ENCODE data around the gene ASTL.

DNA sequence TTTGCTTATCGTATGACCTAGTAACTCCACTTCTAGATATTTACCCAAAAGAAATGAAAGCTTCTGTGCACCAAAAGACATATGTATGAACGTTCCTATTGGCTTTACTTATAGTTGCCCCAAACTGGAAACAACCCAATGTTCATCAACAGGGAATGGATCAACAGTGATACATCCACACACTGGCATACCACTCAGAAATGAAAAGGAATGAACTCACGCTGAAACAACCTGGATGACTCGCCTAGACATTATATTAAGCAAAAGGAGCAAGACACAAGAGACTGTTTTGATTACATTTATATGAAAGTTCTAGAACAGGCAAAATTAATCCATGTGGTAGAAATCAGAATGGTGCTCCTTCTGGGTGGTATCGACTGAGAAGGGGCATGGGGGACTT, 40.9 kb downstream of the ASTL start:
- TF ChIP-seq, protein P1, sequence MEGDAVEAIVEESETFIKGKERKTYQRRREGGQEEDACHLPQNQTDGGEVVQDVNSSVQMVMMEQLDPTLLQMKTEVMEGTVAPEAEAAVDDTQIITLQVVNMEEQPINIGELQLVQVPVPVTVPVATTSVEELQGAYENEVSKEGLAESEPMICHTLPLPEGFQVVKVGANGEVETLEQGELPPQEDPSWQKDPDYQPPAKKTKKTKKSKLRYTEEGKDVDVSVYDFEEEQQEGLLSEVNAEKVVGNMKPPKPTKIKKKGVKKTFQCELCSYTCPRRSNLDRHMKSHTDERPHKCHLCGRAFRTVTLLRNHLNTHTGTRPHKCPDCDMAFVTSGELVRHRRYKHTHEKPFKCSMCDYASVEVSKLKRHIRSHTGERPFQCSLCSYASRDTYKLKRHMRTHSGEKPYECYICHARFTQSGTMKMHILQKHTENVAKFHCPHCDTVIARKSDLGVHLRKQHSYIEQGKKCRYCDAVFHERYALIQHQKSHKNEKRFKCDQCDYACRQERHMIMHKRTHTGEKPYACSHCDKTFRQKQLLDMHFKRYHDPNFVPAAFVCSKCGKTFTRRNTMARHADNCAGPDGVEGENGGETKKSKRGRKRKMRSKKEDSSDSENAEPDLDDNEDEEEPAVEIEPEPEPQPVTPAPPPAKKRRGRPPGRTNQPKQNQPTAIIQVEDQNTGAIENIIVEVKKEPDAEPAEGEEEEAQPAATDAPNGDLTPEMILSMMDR (IDR thresholded peaks at IDR 0.05), result no peak
- TF ChIP-seq POLR2A (IDR thresholded peaks at IDR 0.05), result no peak

Data from body of pancreas (tissue), 4 donors.